T-helper 9 cell (primary cell): ENCODE data around the gene PSMC5.
"Not testable (repeated sequence)": the region's sequence is repeated elsewhere in the genome, so short reads cannot be mapped to it uniquely, and the experiment has no call there.

Experiments used
- DNase-seq: peaks from one replicate; pipeline ENCODE4 v3.0.0-alpha.2; 2020

PSMC5 gene

GRCh38 chr17:63874061-63874626 lies 46.9 kb downstream of the PSMC5 start:
- not testable (repeated sequence) for DNase-seq

DNA sequence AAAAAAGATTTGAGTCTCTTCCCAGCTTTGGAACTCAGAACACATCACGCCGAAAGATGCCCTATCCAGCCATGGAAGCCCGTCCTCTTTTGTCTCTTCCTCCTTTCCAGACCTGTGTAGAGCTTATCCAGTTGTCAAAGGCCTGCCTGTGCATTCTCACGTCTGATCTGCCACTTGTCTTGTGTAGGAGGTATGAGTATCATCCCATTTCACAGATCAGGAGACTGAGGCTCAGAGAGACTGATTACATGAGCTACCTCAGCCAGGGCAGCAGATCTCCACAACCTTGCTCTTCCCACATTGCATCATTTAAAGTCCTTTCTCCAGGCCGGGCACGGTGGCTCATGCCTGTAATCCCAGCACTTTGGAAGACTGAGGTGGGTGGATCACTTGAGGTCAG lies 47.5 kb downstream of the PSMC5 start:
- not testable (repeated sequence) for DNase-seq

DNA sequence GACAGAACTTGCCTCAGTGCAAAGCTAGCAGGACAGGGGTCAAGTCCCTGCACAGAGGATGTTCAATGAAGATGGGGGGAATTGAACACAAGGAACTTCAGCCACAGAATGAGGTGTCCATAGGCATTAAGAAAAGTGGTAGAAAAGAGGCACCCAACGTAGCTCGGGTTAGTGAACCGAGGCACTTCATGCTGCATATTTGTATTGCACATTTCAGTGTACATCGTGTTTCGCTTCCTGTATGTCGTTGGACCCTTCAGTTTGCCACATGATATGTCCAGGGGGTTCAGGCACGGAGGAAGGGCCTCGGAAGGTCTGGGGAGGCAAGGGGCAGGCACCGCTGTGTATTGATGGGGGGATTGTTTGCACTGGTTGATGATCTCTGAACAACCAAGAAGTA lies 51.2 kb downstream of the PSMC5 start:
- not testable (repeated sequence) for DNase-seq

DNA sequence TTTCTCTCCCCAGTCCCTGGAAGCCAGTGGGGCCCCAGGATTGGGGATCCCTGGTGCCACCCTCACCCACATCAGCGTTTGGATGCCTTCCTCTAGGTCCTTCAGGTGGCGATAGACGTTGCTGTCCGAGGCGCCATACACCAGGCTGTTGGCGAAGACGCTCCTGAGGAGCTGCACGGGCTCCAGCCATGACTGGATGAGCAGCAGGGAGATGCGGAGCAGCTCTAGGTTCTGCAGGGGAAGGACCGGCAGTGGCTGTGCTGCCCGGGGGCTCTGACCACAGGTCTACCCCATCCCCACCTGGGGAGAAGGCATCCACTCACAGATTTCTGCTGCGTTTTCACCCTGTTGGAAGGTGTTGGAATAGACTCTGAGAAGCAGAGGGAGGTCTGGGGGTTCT lies 53.5 kb downstream of the PSMC5 start:
- DNase-seq = no peak

DNA sequence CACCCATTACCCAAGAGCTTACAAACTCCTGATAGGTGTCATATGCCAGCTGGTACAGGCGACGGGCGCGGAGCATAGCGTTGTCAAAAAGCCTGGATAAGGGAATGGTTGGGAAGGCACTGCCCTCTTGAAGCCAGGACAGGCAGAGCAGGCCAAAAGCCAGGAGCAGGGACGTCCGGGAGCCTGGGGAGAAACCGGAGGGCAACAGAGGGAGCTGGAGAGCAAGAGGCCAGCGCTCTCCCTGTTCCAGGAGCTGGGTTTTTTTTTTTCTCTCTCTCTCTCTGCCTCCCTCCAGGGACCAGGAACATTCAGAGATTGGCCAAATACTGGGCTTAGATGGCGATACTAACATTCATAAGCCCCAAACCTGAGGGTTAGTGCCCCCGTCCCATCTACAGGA lies 54.1 kb downstream of the PSMC5 start:
- not testable (repeated sequence) for DNase-seq
